PC-3 (cell line): ENCODE results near the gene RASA2. TPM values are rescaled to one million over a fixed set of nuclear protein-coding genes. Genes with fewer than 3 reads are reported as not detected.

ENCODE experiments used
- ATAC-seq: fragments of 200-7000 bp; cut with Tn5 transposase; 2 replicates; pipeline ENCODE4 v1.9.1; 2020; ENCODE audit warnings: mild to moderate bottlenecking, moderate library complexity
- BruUV-seq: library from RNA; stranded (reverse); fragments of 400-500 nt; replicated peaks from 2 replicates; lab custom pipeline; 2021; lab: Mats Ljungman, UMichigan
- CTCF ChIA-PET: fragments of 300-600 bp; sonication (Branson Sonifier 250); formaldehyde crosslinking; loops from one replicate; lab custom pipeline; 2022; ENCODE audit warnings: antibody characterized with exemption; lab: Charles Lee
- POLR2A ChIA-PET: fragments of 300-600 bp; sonication (Branson Sonifier 250); formaldehyde crosslinking; loops from one replicate; lab custom pipeline; 2022; ENCODE audit warnings: antibody characterized with exemption; ENCODE audit not compliant: unreplicated experiment; lab: Charles Lee
- DNase-seq: peaks from one replicate; pipeline ENCODE4 v3.0.0-alpha.2; 2015
- H2AFZ ChIP-seq: fragments of 300-600 bp; sonication (generic); 2 replicates; pipeline ENCODE4 v1.6.0; 2016; ENCODE audit warnings: antibody characterized with exemption, low read length
- H3F3A ChIP-seq: fragments of 300-600 bp; sonication (generic); one replicate; pipeline ENCODE4 v1.6.0; 2017; ENCODE audit warnings: antibody characterized with exemption, low read length, control low read depth, mild to moderate bottlenecking; ENCODE audit not compliant: unreplicated experiment
- H3K27ac ChIP-seq: fragments of 300-600 bp; sonication (generic); 2 replicates; pipeline ENCODE4 v1.5.1; 2016; ENCODE audit warnings: mild to moderate bottlenecking, low read length
- H3K27me3 ChIP-seq: fragments of 300-600 bp; sonication (generic); 2 replicates; pipeline ENCODE4 v1.6.1; 2016; ENCODE audit warnings: low read length, mixed read lengths
- H3K36me3 ChIP-seq: fragments of 300-600 bp; sonication (generic); 2 replicates; pipeline ENCODE4 v1.6.1; 2016; ENCODE audit warnings: low read depth, mixed run types, low read length, mixed read lengths
- H3K4me1 ChIP-seq: fragments of 300-600 bp; sonication (generic); 2 replicates; pipeline ENCODE4 v1.5.1; 2016; ENCODE audit warnings: low read length; ENCODE audit not compliant: insufficient read depth
- H3K4me2 ChIP-seq: fragments of 300-600 bp; sonication (generic); 2 replicates; pipeline ENCODE4 v1.6.0; 2016; ENCODE audit warnings: low read length
- H3K4me3 ChIP-seq: fragments of 300-600 bp; sonication (generic); 2 replicates; pipeline ENCODE4 v1.5.1; 2016; ENCODE audit warnings: mild to moderate bottlenecking, low read length, mixed read lengths
- H3K79me2 ChIP-seq: fragments of 300-600 bp; sonication (generic); 2 replicates; pipeline ENCODE4 v1.6.1; 2017; ENCODE audit warnings: low read length, mixed read lengths
- H3K9ac ChIP-seq: fragments of 300-600 bp; sonication (generic); 2 replicates; pipeline ENCODE4 v1.6.0; 2016; ENCODE audit warnings: mild to moderate bottlenecking, low read length
- H3K9me2 ChIP-seq: fragments of 300-600 bp; sonication (generic); replicated peaks from 2 replicates; pipeline ENCODE4 v1.6.1; 2016; ENCODE audit warnings: mixed run types, low read length, mixed read lengths
- H3K9me3 ChIP-seq: fragments of 300-600 bp; sonication (generic); 2 replicates; pipeline ENCODE4 v1.6.1; 2016; ENCODE audit warnings: low read length, mixed read lengths
- H4K20me1 ChIP-seq: fragments of 300-600 bp; sonication (generic); 2 replicates; pipeline ENCODE4 v1.6.1; 2016; ENCODE audit warnings: low read length, mixed read lengths
- CTCF ChIP-seq: fragments of 300-600 bp; sonication (generic); conservative IDR thresholded peaks from 2 replicates; pipeline ENCODE4 v1.5.1; 2017; ENCODE audit warnings: antibody characterized with exemption, low read depth, mild to moderate bottlenecking, low read length
- EZH2 ChIP-seq: fragments of 300-600 bp; sonication (generic); IDR thresholded peaks from one replicate; pipeline ENCODE4 v1.6.1; 2017; ENCODE audit warnings: antibody characterized with exemption, mild to moderate bottlenecking, low read length; ENCODE audit not compliant: unreplicated experiment
- EZH2phosphoT487 ChIP-seq: fragments of 300-600 bp; sonication (generic); IDR thresholded peaks from 2 replicates; pipeline ENCODE4 v1.6.1; 2018; ENCODE audit warnings: mild to moderate bottlenecking, antibody characterized with exemption, low read length, borderline replicate concordance
- intact Hi-C: fragments of 100-400 bp; cut with micrococcal nuclease; formaldehyde crosslinking; loops from 2 replicates; pipeline ENCODE4 v1.9.0; 2023
- total RNA-seq: library from RNA; depleted of rRNA; stranded (reverse); fragments of >200 nt; gene quantifications from 2 replicates; pipeline ENCODE4 v1.2.3, GENCODE V29; 2014

Gene RASA2
- total RNA-seq, 1 experiment from 2014 or later = 3.7 TPM

DNA sequence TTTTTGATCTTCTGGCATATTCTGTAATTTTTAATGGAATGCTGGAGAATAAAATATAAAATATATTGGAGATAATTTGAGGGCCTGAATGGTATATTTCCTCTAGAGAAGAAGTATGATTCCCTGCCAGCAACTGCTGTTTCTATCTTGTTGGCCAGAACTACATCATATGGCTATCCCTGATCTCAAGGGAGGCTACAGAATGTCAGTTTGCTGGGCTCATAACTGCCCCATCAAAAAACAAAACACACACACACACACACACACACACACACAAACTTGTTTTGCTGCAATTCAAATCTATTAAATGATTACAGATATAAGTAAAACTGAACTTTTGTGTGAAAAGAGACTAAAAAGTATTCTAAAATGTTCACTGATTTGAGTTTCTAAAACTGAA, 51.0 kb downstream of the RASA2 start:
- ChIA-PET CTCF (no interaction called here), POLR2A (no interaction called here)
- H3K4me3 ChIP-seq = no peak overlapping the region
- intact Hi-C loops = loop anchor here (5.0 kb wide), 1 partner anchor 51 kb away; the partner anchor contains the start of gene RASA2
- H3K9me2 ChIP-seq = no peaks in the 10 kb centered on the region
- H4K20me1 ChIP-seq = no peaks in the 10 kb centered on the region
- H3K9me3 ChIP-seq = no peaks in the 10 kb centered on the region
- H3K27ac ChIP-seq = no peak overlapping the region
- H3K79me2 ChIP-seq = no peaks in the 10 kb centered on the region
- no peak overlapping the region for H3K4me2 ChIP-seq
- no peaks in the 10 kb centered on the region for H3F3A ChIP-seq
- no peak for DNase-seq
- no peak overlapping the region for H3K9ac ChIP-seq
- no TSS peak for BruUV-seq
- no peak overlapping the region for H2AFZ ChIP-seq
- no peak for TF ChIP-seq CTCF
- no peak for TF ChIP-seq EZH2phosphoT487
- TF ChIP-seq EZH2 = no peak
- H3K36me3 ChIP-seq = peaks cover 7% of the 10 kb centered on the region; the same call in 1 of the 2 replicates
- peaks cover 4% of the 10 kb centered on the region; the same call in 1 of the 2 replicates for H3K4me1 ChIP-seq
- ATAC-seq = no peak
- no peaks in the 10 kb centered on the region for H3K27me3 ChIP-seq

- H3K27me3 ChIP-seq = no peaks in the 10 kb centered on the region
- H2AFZ ChIP-seq = no peak overlapping the region
- no peak overlapping the region for H3K9ac ChIP-seq
- peaks cover 4% of the 10 kb centered on the region; the same call in 1 of the 2 replicates for H3K4me1 ChIP-seq
- CTCF ChIA-PET = no interaction called here
- DNase-seq = peak; percentile 20
- H3F3A ChIP-seq = no peaks in the 10 kb centered on the region
- no peaks in the 10 kb centered on the region for H3K79me2 ChIP-seq
- H3K9me3 ChIP-seq = no peaks in the 10 kb centered on the region
- TF ChIP-seq EZH2phosphoT487 (no peak), CTCF (no peak), EZH2 (no peak)
- no peaks in the 10 kb centered on the region for H4K20me1 ChIP-seq
- H3K27ac ChIP-seq = no peak overlapping the region
- H3K9me2 ChIP-seq = no peaks in the 10 kb centered on the region
- BruUV-seq = no TSS peak
- H3K4me2 ChIP-seq = 0 out of 2 replicates have a peak overlapping the region, but pooled peaks have one; percentile 18
- ATAC-seq = peak; percentile 45
- H3K4me3 ChIP-seq = no peak overlapping the region
- peaks cover 14% of the 10 kb centered on the region; the same call in 1 of the 2 replicates for H3K36me3 ChIP-seq
- intact Hi-C loops = loop anchor here (5.0 kb wide), 1 partner anchor 51 kb away; the partner anchor contains the start of gene RASA2
- POLR2A ChIA-PET = no interaction called here
Observed at GRCh38 chr3:141538568-141539240, 51.9 kb downstream of the RASA2 start.
